Measurements from ENCODE around the gene NOL3. TPM values are rescaled to one million over a fixed set of nuclear protein-coding genes. Genes with fewer than 3 reads are reported as not detected.

Gene NOL3
- total RNA-seq, 1 experiment from 2014 or later: 8.5 TPM

DNA sequence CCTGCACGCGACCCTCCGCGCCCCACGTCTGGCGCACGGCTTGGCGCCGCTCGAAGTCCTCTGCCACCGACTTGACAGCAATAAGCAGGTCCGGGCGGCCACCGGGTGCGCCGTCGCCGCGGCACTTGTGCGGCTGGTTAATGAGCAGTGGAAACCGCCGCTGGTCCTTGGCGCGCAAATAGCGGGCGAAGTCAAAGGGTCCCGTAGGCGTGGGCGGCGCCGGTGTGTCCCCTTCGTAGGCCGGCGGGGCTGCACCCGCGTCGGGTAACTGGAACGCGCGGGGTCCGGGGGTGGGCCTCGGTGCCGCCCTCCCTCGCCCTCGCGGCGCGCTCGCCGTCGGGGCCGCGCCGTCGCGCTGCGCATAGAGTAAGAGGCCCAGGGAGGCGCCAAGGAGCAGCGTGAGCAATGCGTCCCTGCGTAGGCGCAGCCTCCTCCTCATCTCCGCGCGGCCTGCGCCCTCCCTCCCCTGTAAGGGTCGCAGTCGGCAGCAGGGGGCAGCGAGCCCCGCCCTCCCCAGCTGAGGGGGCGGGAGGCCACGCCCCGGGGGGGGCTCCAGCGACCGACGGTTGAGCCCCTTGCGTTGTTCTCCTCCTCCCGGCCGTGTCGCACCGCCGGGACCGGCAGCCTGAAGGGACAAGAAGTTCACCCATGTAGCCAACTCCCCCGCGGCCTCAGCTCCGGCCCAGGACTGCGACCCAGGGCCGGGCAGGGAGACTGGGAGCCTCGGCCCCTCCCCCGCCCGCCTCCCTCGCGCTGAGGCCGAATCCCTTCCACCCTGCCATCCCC, 20.1 kb upstream of the NOL3 start (continued):
- TF ChIP-seq NR3C1 (CRISPR knock-in tag; conservative IDR thresholded peaks at IDR 0.05; ENCODE audit: low read depth) (no peak), RELA (CRISPR knock-in tag; IDR thresholded peaks at IDR 0.05; ENCODE audit: borderline replicate concordance) (no peak), ZNF423 (CRISPR knock-in tag; IDR thresholded peaks at IDR 0.05) (no peak), TCF7 (CRISPR knock-in tag; IDR thresholded peaks at IDR 0.05; ENCODE audit: low read depth) (no peak), SMAD3 (CRISPR knock-in tag; IDR thresholded peaks at IDR 0.05; ENCODE audit: borderline replicate concordance) (no peak), ELF4 (CRISPR knock-in tag; IDR thresholded peaks at IDR 0.05; ENCODE audit: low read depth) (0 out of 2 replicates have a peak, but pooled peaks have one; percentile 64), SP1 (CRISPR knock-in tag; conservative IDR thresholded peaks at IDR 0.05) (peak; percentile 50), ETV6 (CRISPR knock-in tag; IDR thresholded peaks at IDR 0.05) (peak; percentile 69; the same call in 1 of the 2 replicates), ZNF396 (CRISPR knock-in tag; IDR thresholded peaks at IDR 0.05; ENCODE audit: borderline replicate concordance) (no peak), OVOL2 (CRISPR knock-in tag; IDR thresholded peaks at IDR 0.05; ENCODE audit: borderline replicate concordance) (no peak), NR1H2 (CRISPR knock-in tag; IDR thresholded peaks at IDR 0.05) (no peak)
- TF ChIP-seq, protein P1, sequence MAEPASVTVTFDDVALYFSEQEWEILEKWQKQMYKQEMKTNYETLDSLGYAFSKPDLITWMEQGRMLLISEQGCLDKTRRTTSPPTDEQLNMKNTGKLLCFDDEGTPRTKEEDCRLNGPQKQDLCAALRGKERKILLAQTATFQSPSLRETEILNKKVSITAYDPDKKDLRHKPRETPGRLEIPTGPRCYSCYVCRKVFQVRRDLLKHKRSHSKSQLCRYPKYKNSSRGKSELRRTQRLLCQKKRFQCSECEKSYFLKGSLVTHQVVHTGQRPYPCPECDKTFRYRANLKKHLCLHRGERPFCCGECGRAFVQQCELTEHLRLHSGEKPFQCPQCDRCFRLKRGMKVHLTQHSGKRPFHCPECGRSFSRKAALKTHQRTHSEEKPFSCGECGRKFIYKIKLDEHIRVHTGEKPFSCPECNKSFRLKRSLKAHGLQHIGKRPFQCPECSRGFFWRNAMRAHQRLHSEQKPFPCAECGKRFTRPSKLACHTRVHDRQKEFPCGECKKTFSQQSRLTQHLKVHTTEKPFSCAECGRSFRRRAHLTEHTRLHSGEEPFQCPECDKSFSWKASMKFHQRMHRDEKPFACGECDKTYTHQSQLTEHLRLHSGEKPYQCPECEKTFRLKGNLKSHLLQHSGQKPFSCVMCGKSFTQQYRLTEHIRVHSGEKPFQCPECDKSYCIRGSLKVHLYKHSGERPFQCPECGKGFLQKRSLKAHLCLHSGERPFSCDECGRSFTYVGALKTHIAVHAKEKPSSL (CRISPR knock-in tag; conservative IDR thresholded peaks at IDR 0.05): no peak
- TF ChIP-seq, protein P2, sequence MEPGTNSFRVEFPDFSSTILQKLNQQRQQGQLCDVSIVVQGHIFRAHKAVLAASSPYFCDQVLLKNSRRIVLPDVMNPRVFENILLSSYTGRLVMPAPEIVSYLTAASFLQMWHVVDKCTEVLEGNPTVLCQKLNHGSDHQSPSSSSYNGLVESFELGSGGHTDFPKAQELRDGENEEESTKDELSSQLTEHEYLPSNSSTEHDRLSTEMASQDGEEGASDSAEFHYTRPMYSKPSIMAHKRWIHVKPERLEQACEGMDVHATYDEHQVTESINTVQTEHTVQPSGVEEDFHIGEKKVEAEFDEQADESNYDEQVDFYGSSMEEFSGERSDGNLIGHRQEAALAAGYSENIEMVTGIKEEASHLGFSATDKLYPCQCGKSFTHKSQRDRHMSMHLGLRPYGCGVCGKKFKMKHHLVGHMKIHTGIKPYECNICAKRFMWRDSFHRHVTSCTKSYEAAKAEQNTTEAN (CRISPR knock-in tag; IDR thresholded peaks at IDR 0.05): peak; percentile 71; the same call in 1 of the 2 replicates
- TF ChIP-seq, protein P3, sequence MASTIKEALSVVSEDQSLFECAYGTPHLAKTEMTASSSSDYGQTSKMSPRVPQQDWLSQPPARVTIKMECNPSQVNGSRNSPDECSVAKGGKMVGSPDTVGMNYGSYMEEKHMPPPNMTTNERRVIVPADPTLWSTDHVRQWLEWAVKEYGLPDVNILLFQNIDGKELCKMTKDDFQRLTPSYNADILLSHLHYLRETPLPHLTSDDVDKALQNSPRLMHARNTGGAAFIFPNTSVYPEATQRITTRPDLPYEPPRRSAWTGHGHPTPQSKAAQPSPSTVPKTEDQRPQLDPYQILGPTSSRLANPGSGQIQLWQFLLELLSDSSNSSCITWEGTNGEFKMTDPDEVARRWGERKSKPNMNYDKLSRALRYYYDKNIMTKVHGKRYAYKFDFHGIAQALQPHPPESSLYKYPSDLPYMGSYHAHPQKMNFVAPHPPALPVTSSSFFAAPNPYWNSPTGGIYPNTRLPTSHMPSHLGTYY (CRISPR knock-in tag; IDR thresholded peaks at IDR 0.05): 0 out of 2 replicates have a peak, but pooled peaks have one; percentile 3
- TF ChIP-seq, protein P4, sequence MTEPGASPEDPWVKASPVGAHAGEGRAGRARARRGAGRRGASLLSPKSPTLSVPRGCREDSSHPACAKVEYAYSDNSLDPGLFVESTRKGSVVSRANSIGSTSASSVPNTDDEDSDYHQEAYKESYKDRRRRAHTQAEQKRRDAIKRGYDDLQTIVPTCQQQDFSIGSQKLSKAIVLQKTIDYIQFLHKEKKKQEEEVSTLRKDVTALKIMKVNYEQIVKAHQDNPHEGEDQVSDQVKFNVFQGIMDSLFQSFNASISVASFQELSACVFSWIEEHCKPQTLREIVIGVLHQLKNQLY (CRISPR knock-in tag; IDR thresholded peaks at IDR 0.05): no peak
- TF ChIP-seq, protein P5, sequence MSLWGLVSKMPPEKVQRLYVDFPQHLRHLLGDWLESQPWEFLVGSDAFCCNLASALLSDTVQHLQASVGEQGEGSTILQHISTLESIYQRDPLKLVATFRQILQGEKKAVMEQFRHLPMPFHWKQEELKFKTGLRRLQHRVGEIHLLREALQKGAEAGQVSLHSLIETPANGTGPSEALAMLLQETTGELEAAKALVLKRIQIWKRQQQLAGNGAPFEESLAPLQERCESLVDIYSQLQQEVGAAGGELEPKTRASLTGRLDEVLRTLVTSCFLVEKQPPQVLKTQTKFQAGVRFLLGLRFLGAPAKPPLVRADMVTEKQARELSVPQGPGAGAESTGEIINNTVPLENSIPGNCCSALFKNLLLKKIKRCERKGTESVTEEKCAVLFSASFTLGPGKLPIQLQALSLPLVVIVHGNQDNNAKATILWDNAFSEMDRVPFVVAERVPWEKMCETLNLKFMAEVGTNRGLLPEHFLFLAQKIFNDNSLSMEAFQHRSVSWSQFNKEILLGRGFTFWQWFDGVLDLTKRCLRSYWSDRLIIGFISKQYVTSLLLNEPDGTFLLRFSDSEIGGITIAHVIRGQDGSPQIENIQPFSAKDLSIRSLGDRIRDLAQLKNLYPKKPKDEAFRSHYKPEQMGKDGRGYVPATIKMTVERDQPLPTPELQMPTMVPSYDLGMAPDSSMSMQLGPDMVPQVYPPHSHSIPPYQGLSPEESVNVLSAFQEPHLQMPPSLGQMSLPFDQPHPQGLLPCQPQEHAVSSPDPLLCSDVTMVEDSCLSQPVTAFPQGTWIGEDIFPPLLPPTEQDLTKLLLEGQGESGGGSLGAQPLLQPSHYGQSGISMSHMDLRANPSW (CRISPR knock-in tag; conservative IDR thresholded peaks at IDR 0.05; ENCODE audit: low read depth): no peak
- TF ChIP-seq, protein P6, sequence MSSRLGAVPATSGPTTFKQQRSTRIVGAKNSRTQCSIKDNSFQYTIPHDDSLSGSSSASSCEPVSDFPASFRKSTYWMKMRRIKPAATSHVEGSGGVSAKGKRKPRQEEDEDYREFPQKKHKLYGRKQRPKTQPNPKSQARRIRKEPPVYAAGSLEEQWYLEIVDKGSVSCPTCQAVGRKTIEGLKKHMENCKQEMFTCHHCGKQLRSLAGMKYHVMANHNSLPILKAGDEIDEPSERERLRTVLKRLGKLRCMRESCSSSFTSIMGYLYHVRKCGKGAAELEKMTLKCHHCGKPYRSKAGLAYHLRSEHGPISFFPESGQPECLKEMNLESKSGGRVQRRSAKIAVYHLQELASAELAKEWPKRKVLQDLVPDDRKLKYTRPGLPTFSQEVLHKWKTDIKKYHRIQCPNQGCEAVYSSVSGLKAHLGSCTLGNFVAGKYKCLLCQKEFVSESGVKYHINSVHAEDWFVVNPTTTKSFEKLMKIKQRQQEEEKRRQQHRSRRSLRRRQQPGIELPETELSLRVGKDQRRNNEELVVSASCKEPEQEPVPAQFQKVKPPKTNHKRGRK (CRISPR knock-in tag; IDR thresholded peaks at IDR 0.05; ENCODE audit: borderline replicate concordance): no peak
